Epithelial cell of umbilical artery (primary cell): ENCODE results near the gene ELF1. TPM values are rescaled to one million over a fixed set of nuclear protein-coding genes. Genes with fewer than 3 reads are reported as not detected.

Source experiments
- total RNA-seq: library from RNA; depleted of rRNA; stranded (reverse); fragments of >200 nt; gene quantifications from 2 replicates; pipeline ENCODE4 v1.2.3, GENCODE V29; 2014

ELF1 gene
- total RNA-seq = 49.4 and 85.0 TPM in 2 replicates

DNA sequence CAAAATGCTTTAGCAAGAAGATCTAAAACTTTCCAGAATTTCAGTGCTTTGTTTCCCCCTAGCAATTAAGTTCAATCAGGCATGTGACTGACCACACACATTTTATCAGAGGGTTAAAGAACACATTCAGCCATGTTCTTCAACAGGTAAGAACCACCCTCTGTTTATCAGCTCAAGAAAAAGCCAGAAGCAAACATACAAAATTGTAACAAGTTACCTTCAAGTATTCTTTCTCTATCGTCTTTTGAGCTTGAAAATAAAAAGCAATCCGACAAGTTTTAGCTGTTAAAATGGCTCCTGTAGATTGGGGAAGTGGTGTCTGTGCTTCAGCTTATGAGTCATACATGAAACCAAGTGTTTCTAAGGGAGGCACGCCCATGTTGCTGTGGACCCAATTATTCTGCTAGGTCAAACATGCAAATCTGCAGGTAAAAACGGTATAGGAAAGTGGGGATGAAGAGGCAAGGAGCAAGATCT, at the start of gene ELF1:
ELF1 (minus strand) TSS at position 306 of the 477 bp plus-strand sequence. CDS start 37,262 bp downstream, outside the sequence.

DNA sequence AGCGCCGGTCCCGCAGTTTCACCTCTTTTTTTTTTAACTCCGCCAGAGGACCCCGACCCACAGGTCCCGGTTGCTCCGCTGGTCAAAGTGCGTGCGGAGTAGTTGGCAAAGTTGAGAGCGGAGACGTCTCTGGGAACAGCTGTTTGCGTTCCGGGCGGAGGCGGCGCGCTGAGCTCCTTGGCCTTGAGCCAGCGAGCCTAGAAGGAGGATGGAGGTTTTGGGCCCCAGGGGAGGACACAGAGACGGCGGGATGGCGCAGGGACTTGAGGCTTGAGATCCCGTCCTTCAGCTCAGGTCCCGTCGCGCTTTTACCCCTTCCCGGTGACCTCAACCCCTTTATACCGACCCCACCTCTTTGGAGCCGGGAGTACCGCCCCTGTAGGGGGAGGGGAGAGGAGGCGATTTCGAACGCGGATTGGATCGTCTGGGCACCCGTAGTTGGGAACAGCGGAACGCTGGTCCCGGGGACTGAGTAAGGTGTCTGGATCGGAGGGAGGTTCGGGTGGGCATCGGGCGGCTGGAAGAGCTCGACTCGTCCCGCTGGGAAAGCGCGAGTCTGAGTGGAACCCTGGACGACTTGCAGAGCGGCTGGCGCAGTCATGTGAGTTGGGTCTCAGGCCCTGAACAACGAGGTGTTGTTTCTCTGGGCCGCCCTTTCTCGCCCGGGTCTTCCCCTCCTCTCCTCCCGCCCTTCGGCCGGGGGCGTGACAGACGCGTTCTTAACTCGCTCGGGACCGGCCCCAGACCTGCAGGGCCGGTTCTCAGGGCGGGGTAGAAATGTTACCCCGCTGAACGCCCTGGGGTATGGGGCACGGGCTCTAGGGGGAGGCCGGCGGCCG, 42.2 kb upstream of the ELF1 start, which contains the start of gene WBP4:
WBP4 (plus strand) TSS at position 435 of the 839 bp plus-strand sequence; CDS start at position 600, 165 bp downstream.

Other genes with a start within 250 kb of the ELF1 start
- gene MRPS31, start 248.1 kb downstream of the ELF1 start, total RNA-seq = 16.2 and 23.3 TPM in 2 replicates
- 23.6 and 30.5 TPM in 2 replicates for gene SLC25A15, start 229.7 kb downstream of the ELF1 start, total RNA-seq
- gene WBP4, start 42.2 kb upstream of the ELF1 start, total RNA-seq = 8.4 and 9.4 TPM in 2 replicates
- 8.8 and 12.9 TPM in 2 replicates for gene KBTBD6, start 113.5 kb upstream of the ELF1 start, total RNA-seq
- 5.2 and 7.9 TPM in 2 replicates for gene KBTBD7, start 175.3 kb upstream of the ELF1 start, total RNA-seq
- 10.1 and 15.3 TPM in 2 replicates for gene MTRF1, start 244.3 kb upstream of the ELF1 start, total RNA-seq